K562 (cell line): ENCODE results near the gene LRGUK. TPM values are rescaled to one million over a fixed set of nuclear protein-coding genes. Genes with fewer than 3 reads are reported as not detected.

Experiments used
- ATAC-seq: fragments of 200-7000 bp; cut with Tn5 transposase; 3 replicates; pipeline ENCODE4 v1.9.1; 2020; ENCODE audit warnings: moderate library complexity
- BruUV-seq: library from RNA; stranded (reverse); fragments of 400-500 nt; replicated peaks from 2 replicates; lab custom pipeline; 2021; lab: Mats Ljungman, UMichigan
- CTCF ChIA-PET: fragments of 300-600 bp; formaldehyde crosslinking; extraction: SDS; loops from one replicate; lab custom pipeline; 2021; ENCODE audit warnings: low intra/inter-chr PET ratio; lab: Yijun Ruan, JAX
- POLR2A ChIA-PET: fragments of 300-600, 350-650 bp; sonication (Branson Sonifier 250); formaldehyde crosslinking; extraction: SDS; loops from one replicate; lab custom pipeline; 2021; ENCODE audit warnings: antibody characterized with exemption, inconsistent platforms; lab: Yijun Ruan, JAX
- DNase-seq, 4 experiments: peaks; one replicate each; pipeline versions ENCODE4 v3.0.0 to v3.0.0-alpha.2; 2011 to 2018; ENCODE audit warnings: low spot score in 3 of 4, mixed read lengths in 3 of 4; ENCODE audit errors: extremely low read depth in 1 of 4
- FAIRE-seq: peaks from 2 replicates; lab custom pipeline; 2011; peaks lifted over from hg19 to GRCh38; lab: Jason Lieb, UNC
- H2AFZ ChIP-seq: 2 replicates; pipeline ENCODE4 v1.6.0; 2011; ENCODE audit warnings: low read depth, low read length, control low read depth, inconsistent platforms
- H3K27ac ChIP-seq: fragments of 200-600 bp; 3 replicates; pipeline ENCODE4 v1.8.0; 2011; ENCODE audit warnings: low read depth, mild to moderate bottlenecking, control low read depth, inconsistent platforms, low read length, moderate library complexity, mixed read lengths; ENCODE audit errors: extremely low read depth
- H3K27me3 ChIP-seq, 2 experiments: fragments of 300-600 bp in 1 of 2; 2 replicates in 1 of 2; 3 replicates in 1 of 2; pipeline versions ENCODE4 v1.6.0 to v1.8.0; 2011; ENCODE audit warnings: inconsistent platforms in 2 of 2, low read length in 2 of 2, mild to moderate bottlenecking in 1 of 2, mixed read lengths in 1 of 2, moderate library complexity in 1 of 2; ENCODE audit not compliant: control insufficient read depth in 2 of 2, insufficient read depth in 2 of 2
- H3K36me3 ChIP-seq: fragments of 300-600 bp; 3 replicates; pipeline ENCODE4 v1.8.0; 2011; ENCODE audit warnings: mild to moderate bottlenecking, low read length, inconsistent platforms; ENCODE audit not compliant: control insufficient read depth, insufficient read depth
- H3K4me1 ChIP-seq, 2 experiments: fragments of 200-600 bp in 1 of 2; replicated peaks in 1 of 2; 2 replicates in 1 of 2; 3 replicates in 1 of 2; pipeline versions ENCODE4 v1.5.1 to v1.8.0; 2011; ENCODE audit warnings: inconsistent platforms in 2 of 2, low read length in 2 of 2, mild to moderate bottlenecking in 1 of 2, mixed read lengths in 1 of 2, moderate library complexity in 1 of 2; ENCODE audit not compliant: control insufficient read depth in 2 of 2, insufficient read depth in 2 of 2
- H3K4me2 ChIP-seq: 2 replicates; pipeline ENCODE4 v1.6.1; 2011; ENCODE audit warnings: low read length, control low read depth, inconsistent platforms, mixed read lengths; ENCODE audit not compliant: insufficient read depth
- H3K4me3 ChIP-seq: fragments of 200-600 bp; sonication (generic), shearing (Covaris generic); 2 replicates; pipeline ENCODE4 v1.5.1; 2016; ENCODE audit warnings: control low read depth, inconsistent platforms
- H3K79me2 ChIP-seq: fragments of 200-600 bp; 3 replicates; pipeline ENCODE4 v1.8.0; 2011; ENCODE audit warnings: low read length, inconsistent platforms; ENCODE audit not compliant: control insufficient read depth, insufficient read depth
- H3K9ac ChIP-seq, 2 experiments: 2 replicates each; pipeline versions ENCODE4 v1.6.0 to v1.6.1; 2011; ENCODE audit warnings: low read depth in 2 of 2, low read length in 2 of 2, control low read depth in 1 of 2, inconsistent platforms in 1 of 2, mild to moderate bottlenecking in 1 of 2, mixed read lengths in 1 of 2; ENCODE audit not compliant: insufficient read depth in 1 of 2
- H3K9me1 ChIP-seq: one replicate; pipeline ENCODE4 v1.6.0; 2011; ENCODE audit warnings: inconsistent platforms, mild to moderate bottlenecking, low read length, moderate library complexity; ENCODE audit not compliant: control insufficient read depth, insufficient read depth
- H3K9me3 ChIP-seq: replicated peaks from 2 replicates; pipeline ENCODE4 v1.5.1; 2011; ENCODE audit warnings: low read depth, low read length, inconsistent platforms; ENCODE audit not compliant: control insufficient read depth, insufficient read depth
- H4K20me1 ChIP-seq: replicated peaks from 2 replicates; pipeline ENCODE4 v1.6.1; 2011; ENCODE audit warnings: low read length, inconsistent platforms, mixed read lengths; ENCODE audit not compliant: control insufficient read depth, insufficient read depth
- CBX8 ChIP-seq: fragments of 200-600 bp; sonication (generic); IDR thresholded peaks from 2 replicates; pipeline ENCODE4 v1.6.1; 2012; ENCODE audit warnings: borderline replicate concordance, mixed run types, low read depth, mild to moderate bottlenecking, moderate library complexity, mixed read lengths, low read length, control low read depth, inconsistent platforms; ENCODE audit not compliant: poor library complexity, severe bottlenecking; ENCODE audit errors: extremely low read depth
- ELF2 ChIP-seq: fragments of 250-450 bp; sonication (Bioruptor Pico); IDR thresholded peaks from 2 replicates; pipeline ENCODE4 v1.5.0; 2021; ENCODE audit warnings: mild to moderate bottlenecking
- HDAC3 ChIP-seq: fragments of 450-650 bp; IDR thresholded peaks from 2 replicates; pipeline ENCODE4 v1.6.1; 2018; ENCODE audit warnings: borderline replicate concordance, mild to moderate bottlenecking, moderate library complexity; ENCODE audit not compliant: partially characterized antibody
- HDAC8 ChIP-seq: fragments of 450-650 bp; IDR thresholded peaks from 2 replicates; pipeline ENCODE4 v1.6.1; 2016; ENCODE audit warnings: mild to moderate bottlenecking, missing genetic modification characterization, moderate library complexity, missing compliant biosample characterization
- HMG20A ChIP-seq: fragments of 450-650 bp; formaldehyde crosslinking; conservative IDR thresholded peaks from 2 replicates; pipeline ENCODE4 v1.4.0; 2020; ENCODE audit warnings: mild to moderate bottlenecking, mixed read lengths
- MIER1 ChIP-seq: fragments of 450-650 bp; IDR thresholded peaks from 2 replicates; pipeline ENCODE4 v1.6.1; 2016; ENCODE audit warnings: antibody characterized with exemption, mild to moderate bottlenecking, low read depth
- NR1H2 ChIP-seq: sonication (generic); formaldehyde crosslinking; IDR thresholded peaks from 2 replicates; pipeline ENCODE4 v1.4.0; 2020; ENCODE audit warnings: mild to moderate bottlenecking, missing genetic modification reagents
- PRPF4 ChIP-seq: fragments of 200-400 bp; formaldehyde crosslinking; IDR thresholded peaks from one replicate; pipeline ENCODE4 v1.6.1; 2017; ENCODE audit warnings: low read length, low read depth, mild to moderate bottlenecking; ENCODE audit not compliant: insufficient read depth, poor library complexity, severe bottlenecking
- SIN3A ChIP-seq, 2 experiments: fragments of 150-350 bp in 1 of 2; IDR thresholded peaks; 2 replicates each; pipeline ENCODE4 v1.6.1; 2011 to 2016; ENCODE audit warnings: borderline replicate concordance in 2 of 2, low read depth in 2 of 2, low read length in 2 of 2, mild to moderate bottlenecking in 2 of 2, moderate library complexity in 2 of 2; ENCODE audit not compliant: control insufficient read depth in 1 of 2
- SMARCE1 ChIP-seq: fragments of 450-650 bp; IDR thresholded peaks from 2 replicates; pipeline ENCODE4 v1.7.1; 2016; ENCODE audit warnings: mild to moderate bottlenecking
- XRCC3 ChIP-seq: fragments of 450-650 bp; IDR thresholded peaks from 2 replicates; pipeline ENCODE4 v1.6.1; 2017; ENCODE audit warnings: mild to moderate bottlenecking, moderate library complexity
- ZKSCAN1 ChIP-seq: fragments of 150-350 bp; IDR thresholded peaks from 2 replicates; pipeline ENCODE4 v1.6.1; 2016; ENCODE audit warnings: low read depth, low read length
- ZNF232 ChIP-seq: sonication (generic); formaldehyde crosslinking; IDR thresholded peaks from 2 replicates; pipeline ENCODE4 v1.8.0; 2022; ENCODE audit warnings: mild to moderate bottlenecking, missing genetic modification reagents
- ZNF41 ChIP-seq: fragments of 250-450 bp; sonication (Bioruptor Pico); conservative IDR thresholded peaks from 2 replicates; pipeline ENCODE4 v1.4.0; 2020; ENCODE audit warnings: mild to moderate bottlenecking
- ZNF75A ChIP-seq: fragments of 450-650 bp; formaldehyde crosslinking; IDR thresholded peaks from 2 replicates; pipeline ENCODE4 v1.4.0; 2020; ENCODE audit warnings: mild to moderate bottlenecking
- ZNF785 ChIP-seq: fragments of 250-450 bp; sonication (Bioruptor Pico); IDR thresholded peaks from 2 replicates; pipeline ENCODE4 v1.4.0; 2020; ENCODE audit warnings: mild to moderate bottlenecking
- ZSCAN29 ChIP-seq: fragments of 450-650 bp; IDR thresholded peaks from 2 replicates; pipeline ENCODE4 v1.6.1; 2017
- WGBS: fragments of 100-300 bp; shearing (Covaris generic); methylation state at CpG from one replicate; pipeline ENCODE4 v1.1.6; 2016; ENCODE audit warnings: low coverage, mixed read lengths; ENCODE audit not compliant: insufficient coverage; ENCODE audit errors: missing lambda C conversion rate; 5-methylcytosine and 5-hydroxymethylcytosine counted together
- in situ Hi-C: fragments of 300-500 bp; cut with MboI; formaldehyde crosslinking; loops from 4 replicates; pipeline ENCODE4 v1.15.0; 2018; ENCODE audit warnings: inconsistent platforms, mixed read lengths
- intact Hi-C: fragments of 100-400 bp; cut with micrococcal nuclease; formaldehyde crosslinking; loops from 2 replicates; pipeline ENCODE4 v1.14.2; 2022
- polyA plus RNA-seq, 8 experiments: library from polyadenylated mRNA; depleted of rRNA in 4 of 8; stranded (reverse) in 5 of 8; unstranded in 3 of 8; fragments of >200 nt; fragmentation: Nextera tagmentation in 2 of 8; fragmentation: Illumina TruSeq in 1 of 8; extraction: Ambion mirVana in 2 of 8; extraction: Trizol in 1 of 8; gene quantifications; 2 replicates each; pipeline versions ENCODE4 v1.2.1 to v1.2.3, GENCODE V29; 2011 to 2014; ENCODE audit warnings: inconsistent platforms in 1 of 8, missing spikeins in 1 of 8
- total RNA-seq, 7 experiments: library from RNA; depleted of rRNA in 6 of 7; stranded (reverse); fragments of >200 nt in 6 of 7; fragmentation: Illumina TruSeq in 2 of 7; extraction: Trizol in 2 of 7; gene quantifications; 2 replicates each; pipeline versions ENCODE4 v1.2.1 to v1.2.3, GENCODE V29; 2011 to 2021; ENCODE audit warnings: low replicate concordance in 1 of 7
- TF ChIP-seq, protein P1 (sequence below): sonication (generic); formaldehyde crosslinking; IDR thresholded peaks from 2 replicates; pipeline ENCODE4 v1.8.1; 2023; ENCODE audit warnings: mild to moderate bottlenecking, missing genetic modification reagents
- TF ChIP-seq, protein P2 (sequence below): fragments of 450-650 bp; IDR thresholded peaks from 2 replicates; pipeline ENCODE4 v1.6.1; 2016; ENCODE audit warnings: low read depth, mild to moderate bottlenecking, moderate library complexity
- TF ChIP-seq, protein P3 (sequence below): IDR thresholded peaks from 2 replicates; pipeline ENCODE4 v1.6.1; 2011; ENCODE audit warnings: borderline replicate concordance, low read depth, mild to moderate bottlenecking, moderate library complexity, low read length; ENCODE audit not compliant: insufficient read depth, poor library complexity, severe bottlenecking

Gene LRGUK
- total and polyA plus RNA-seq, 9 of the 15 experiments (the other 6 are each of a cell fraction or from before 2014, with no cell fraction given), result 0.04 to 0.33 (median 0.18) TPM

DNA sequence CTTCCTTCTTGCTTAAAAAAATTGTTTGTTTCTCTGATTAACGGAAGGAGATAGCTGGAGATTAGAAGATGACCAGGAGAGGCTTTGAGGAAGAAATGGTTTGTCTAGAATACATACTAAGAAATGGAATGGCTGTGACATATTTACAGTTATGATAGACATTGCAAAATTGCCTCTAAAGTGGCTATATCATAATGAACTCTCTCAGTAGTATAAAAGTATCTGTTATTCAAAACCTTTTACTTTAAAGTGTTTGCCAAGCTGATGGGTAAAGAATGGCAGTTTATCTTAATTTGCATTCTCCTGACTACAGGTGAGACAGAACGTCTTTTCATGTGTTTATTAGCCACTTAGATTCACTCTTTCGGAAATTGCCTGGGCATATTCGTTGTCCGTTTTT, 28.7 kb downstream of the LRGUK start (continued):
- TF ChIP-seq HMG20A (CRISPR knock-in tag), result no peak
- TF ChIP-seq XRCC3, result no peak
- TF ChIP-seq NR1H2 (CRISPR knock-in tag), result no peak
- no peak for TF ChIP-seq CBX8
- TF ChIP-seq SIN3A (IDR thresholded peaks at IDR 0.05; ENCODE audit: borderline replicate concordance in 2 of 2, control insufficient read depth in 1 of 2, low read depth in 2 of 2, low read length in 2 of 2), result no peak
- no peak for TF ChIP-seq ZSCAN29

DNA sequence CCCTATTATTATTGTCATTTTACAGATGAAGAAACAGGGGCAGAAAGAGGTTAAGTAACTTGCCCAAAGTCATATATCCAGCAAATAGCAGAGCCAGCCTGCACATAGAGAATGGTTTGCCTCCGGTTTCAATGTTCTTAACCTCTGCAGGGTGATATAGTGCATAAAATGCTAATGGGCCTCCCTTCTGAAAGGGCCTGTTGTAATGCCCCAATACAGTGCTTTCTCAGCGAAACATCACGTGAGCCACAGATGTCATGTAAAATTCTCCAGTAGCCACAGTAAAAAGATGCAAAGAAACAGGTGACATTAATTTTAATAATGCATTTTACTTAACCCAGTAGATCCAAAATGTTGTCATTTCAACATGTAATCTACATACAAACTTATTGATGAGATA, 38.1 kb downstream of the LRGUK start:
- H3K4me3 ChIP-seq, result no peak overlapping the region
- no peak overlapping the region for H3K4me2 ChIP-seq
- ChIA-PET POLR2A (interaction anchor here (1.3 kb wide), 1 partner anchor 10 kb away, joined by 3 read pairs; no protein-coding TSS in a partner anchor), CTCF (no interaction called here)
- H3K36me3 ChIP-seq, result no peaks in the 10 kb centered on the region
- in situ Hi-C loops (no loop called here), intact Hi-C loops (no loop called here)
- ATAC-seq, result no peak
- H3K27ac ChIP-seq, result no peak overlapping the region
- no peak for FAIRE-seq
- no TSS peak for BruUV-seq
- no peak overlapping the region for H3K9ac ChIP-seq
- peaks cover 2 to 7% of the 10 kb centered on the region in 2 experiments; a peak in 3 of 5 replicates for H3K27me3 ChIP-seq
- no peaks in the 10 kb centered on the region for H3K79me2 ChIP-seq
- WGBS, result 21% methylated on average over 3 of the region's 3 CpGs
- no peaks in the 10 kb centered on the region for H3K9me1 ChIP-seq
- no peaks in the 10 kb centered on the region for H4K20me1 ChIP-seq
- H3K4me1 ChIP-seq, result no peaks in the 10 kb centered on the region
- no peak for DNase-seq
- H3K9me3 ChIP-seq, result no peaks in the 10 kb centered on the region
- H2AFZ ChIP-seq, result no peak overlapping the region; the same call in 1 of the 2 replicates
- no peak for TF ChIP-seq HDAC8 (tag)
- TF ChIP-seq ZKSCAN1, result no peak
- TF ChIP-seq SMARCE1, result no peak
- no peak for TF ChIP-seq HDAC3
- TF ChIP-seq ZNF41 (CRISPR knock-in tag), result no peak
- no peak for TF ChIP-seq MIER1
- TF ChIP-seq ZNF75A, result no peak
- no peak for TF ChIP-seq ZNF232
- TF ChIP-seq, protein P1, sequence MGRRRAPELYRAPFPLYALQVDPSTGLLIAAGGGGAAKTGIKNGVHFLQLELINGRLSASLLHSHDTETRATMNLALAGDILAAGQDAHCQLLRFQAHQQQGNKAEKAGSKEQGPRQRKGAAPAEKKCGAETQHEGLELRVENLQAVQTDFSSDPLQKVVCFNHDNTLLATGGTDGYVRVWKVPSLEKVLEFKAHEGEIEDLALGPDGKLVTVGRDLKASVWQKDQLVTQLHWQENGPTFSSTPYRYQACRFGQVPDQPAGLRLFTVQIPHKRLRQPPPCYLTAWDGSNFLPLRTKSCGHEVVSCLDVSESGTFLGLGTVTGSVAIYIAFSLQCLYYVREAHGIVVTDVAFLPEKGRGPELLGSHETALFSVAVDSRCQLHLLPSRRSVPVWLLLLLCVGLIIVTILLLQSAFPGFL (CRISPR knock-in tag), result no peak
- TF ChIP-seq ELF2 (CRISPR knock-in tag), result no peak
- TF ChIP-seq, protein P2, sequence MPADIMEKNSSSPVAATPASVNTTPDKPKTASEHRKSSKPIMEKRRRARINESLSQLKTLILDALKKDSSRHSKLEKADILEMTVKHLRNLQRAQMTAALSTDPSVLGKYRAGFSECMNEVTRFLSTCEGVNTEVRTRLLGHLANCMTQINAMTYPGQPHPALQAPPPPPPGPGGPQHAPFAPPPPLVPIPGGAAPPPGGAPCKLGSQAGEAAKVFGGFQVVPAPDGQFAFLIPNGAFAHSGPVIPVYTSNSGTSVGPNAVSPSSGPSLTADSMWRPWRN, result no peak
- TF ChIP-seq PRPF4, result no peak
- TF ChIP-seq, protein P3, sequence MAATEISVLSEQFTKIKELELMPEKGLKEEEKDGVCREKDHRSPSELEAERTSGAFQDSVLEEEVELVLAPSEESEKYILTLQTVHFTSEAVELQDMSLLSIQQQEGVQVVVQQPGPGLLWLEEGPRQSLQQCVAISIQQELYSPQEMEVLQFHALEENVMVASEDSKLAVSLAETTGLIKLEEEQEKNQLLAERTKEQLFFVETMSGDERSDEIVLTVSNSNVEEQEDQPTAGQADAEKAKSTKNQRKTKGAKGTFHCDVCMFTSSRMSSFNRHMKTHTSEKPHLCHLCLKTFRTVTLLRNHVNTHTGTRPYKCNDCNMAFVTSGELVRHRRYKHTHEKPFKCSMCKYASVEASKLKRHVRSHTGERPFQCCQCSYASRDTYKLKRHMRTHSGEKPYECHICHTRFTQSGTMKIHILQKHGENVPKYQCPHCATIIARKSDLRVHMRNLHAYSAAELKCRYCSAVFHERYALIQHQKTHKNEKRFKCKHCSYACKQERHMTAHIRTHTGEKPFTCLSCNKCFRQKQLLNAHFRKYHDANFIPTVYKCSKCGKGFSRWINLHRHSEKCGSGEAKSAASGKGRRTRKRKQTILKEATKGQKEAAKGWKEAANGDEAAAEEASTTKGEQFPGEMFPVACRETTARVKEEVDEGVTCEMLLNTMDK, result no peak
- TF ChIP-seq ZNF785 (CRISPR knock-in tag), result no peak
